ENCODE results near the gene ZNF865.

Gene ZNF865

GRCh38 chr19:55586976-55587668, 18.3 kb upstream of the ZNF865 start:
- DNase-seq (ENCODE audit: low read depth in 3 of 3) = peak; percentile 89 to 91 (median 90)

- DNase-seq (ENCODE audit: low read depth in 3 of 3) = no peak
Observed at GRCh38 chr19:55588738-55589137, 16.7 kb upstream of the ZNF865 start.

GRCh38 chr19:55590109-55590508, 15.3 kb upstream of the ZNF865 start:
- no peak for DNase-seq (ENCODE audit: low read depth in 3 of 3)

GRCh38 chr19:55590617-55591016, 14.8 kb upstream of the ZNF865 start:
- DNase-seq (ENCODE audit: low read depth in 3 of 3) = no peak

GRCh38 chr19:55591555-55591954, 13.9 kb upstream of the ZNF865 start:
- DNase-seq (ENCODE audit: low read depth in 3 of 3) = no peak

- DNase-seq (ENCODE audit: low read depth in 3 of 3) = no peak
Observed at GRCh38 chr19:55592391-55593090, 12.9 kb upstream of the ZNF865 start.

GRCh38 chr19:55593096-55593772, 12.2 kb upstream of the ZNF865 start:
- DNase-seq (ENCODE audit: low read depth in 3 of 3) = no peak

- no peak for DNase-seq (ENCODE audit: low read depth in 3 of 3)
Observed at GRCh38 chr19:55594996-55595545, 10.4 kb upstream of the ZNF865 start.

GRCh38 chr19:55596304-55596703, 9.1 kb upstream of the ZNF865 start:
- no peak for DNase-seq (ENCODE audit: low read depth in 3 of 3)

GRCh38 chr19:55597501-55597921, 7.9 kb upstream of the ZNF865 start:
- DNase-seq (ENCODE audit: low read depth in 3 of 3) = no peak

GRCh38 chr19:55598034-55598433, 7.4 kb upstream of the ZNF865 start:
- no peak for DNase-seq (ENCODE audit: low read depth in 3 of 3)

GRCh38 chr19:55598719-55599467, 6.6 kb upstream of the ZNF865 start:
- DNase-seq (ENCODE audit: low read depth in 3 of 3) = peak; percentile 89 to 95 (median 92)

GRCh38 chr19:55599468-55599841, 6.0 kb upstream of the ZNF865 start, which contains the start of gene FIZ1:
FIZ1 (minus strand) TSS chr19:55599517; CDS start chr19:55597865, 1,652 bp downstream.
- peak; percentile 93 to 95 (median 95) for DNase-seq (ENCODE audit: low read depth in 3 of 3)

- peak; percentile 68 to 80 (median 72) for DNase-seq (ENCODE audit: low read depth in 3 of 3)
Observed at GRCh38 chr19:55599842-55600661, 5.4 kb upstream of the ZNF865 start, which contains the start of gene ZNF524. ZNF524 (plus strand) TSS chr19:55600288; CDS start chr19:55602113, 1,825 bp downstream.

- DNase-seq (ENCODE audit: low read depth in 3 of 3) = no peak
Observed at GRCh38 chr19:55600662-55601028, 4.8 kb upstream of the ZNF865 start.

GRCh38 chr19:55601084-55601483, 4.4 kb upstream of the ZNF865 start:
- no peak for DNase-seq (ENCODE audit: low read depth in 3 of 3)

- DNase-seq (ENCODE audit: low read depth in 3 of 3) = no peak
Observed at GRCh38 chr19:55602104-55603001, 3.1 kb upstream of the ZNF865 start.

GRCh38 chr19:55603115-55603514, 2.3 kb upstream of the ZNF865 start:
- no peak for DNase-seq (ENCODE audit: low read depth in 3 of 3)

- no peak for DNase-seq (ENCODE audit: low read depth in 3 of 3)
Observed at GRCh38 chr19:55603581-55604292, 1.7 kb upstream of the ZNF865 start.

Data from stimulated activated CD4-positive, alpha-beta T cell treated with anti-CD3 and anti-CD28 coated beads, TNF-alpha, amount 100 ng/mL, for 48 hours (primary cell).